Thyroid gland (tissue), 4 donors: ENCODE data around the gene INSYN1.

Experiments used
- CTCF ChIP-seq, 6 experiments: fragments of 200-600 bp in 3 of 6; fragments of 450-650 bp in 3 of 6; sonication (generic) in 3 of 6; IDR thresholded peaks; one replicate each; pipeline ENCODE4 v1.5.1; 2016 to 2019; ENCODE audit warnings: antibody characterized with exemption in 6 of 6, mild to moderate bottlenecking in 2 of 6, inconsistent platforms in 1 of 6, moderate library complexity in 1 of 6
- POLR2A ChIP-seq, 2 donors: fragments of 450-650 bp; IDR thresholded peaks; one replicate each; pipeline ENCODE4 v1.6.1; 2017; ENCODE audit warnings: antibody characterized with exemption in 2 of 2, mild to moderate bottlenecking in 2 of 2, moderate library complexity in 1 of 2

- TF ChIP-seq CTCF (IDR thresholded peaks at IDR 0.05) = no peak
- TF ChIP-seq POLR2A (IDR thresholded peaks at IDR 0.05) = no peak
Observed at GRCh38 chr15:73714695-73715301, 38.4 kb downstream of the INSYN1 start.
